Activated naive CD4-positive, alpha-beta T cell treated with anti-CD3 and anti-CD28 coated beads, Interleukin-2, amount 10 ng/mL, durations not matched to agents 7 days and 5 days (primary cell): ENCODE measurements around the gene FANCG.
A peak's percentile ranks its signal among the peaks of the same experiment; 100 is the strongest.

Experiments
- CTCF ChIA-PET: fragments of 350-600 bp; sonication (Branson Sonifier 250); formaldehyde crosslinking; loops from one replicate; lab custom pipeline; 2021; ENCODE audit warnings: antibody characterized with exemption; lab: Charles Lee
- DNase-seq: peaks from one replicate; pipeline ENCODE4 v3.0.0-alpha.2; 2020
- H3K27ac Mint-ChIP-seq: one replicate; pipeline ENCODE4 v1.8.0; 2021; ENCODE audit warnings: mild to moderate bottlenecking, moderate library complexity, mixed read lengths
- H3K27me3 Mint-ChIP-seq: one replicate; pipeline ENCODE4 v1.8.0; 2021; ENCODE audit warnings: mild to moderate bottlenecking, mixed read lengths
- H3K36me3 Mint-ChIP-seq: one replicate; pipeline ENCODE4 v1.8.0; 2021; ENCODE audit warnings: mixed read lengths
- H3K4me1 Mint-ChIP-seq: one replicate; pipeline ENCODE4 v1.8.0; 2021; ENCODE audit warnings: mixed read lengths
- H3K4me3 Mint-ChIP-seq: one replicate; pipeline ENCODE4 v1.8.0; 2021; ENCODE audit warnings: mild to moderate bottlenecking, moderate library complexity, mixed read lengths
- H3K9me3 Mint-ChIP-seq: one replicate; pipeline ENCODE4 v1.8.0; 2021; ENCODE audit warnings: mixed read lengths

The FANCG gene

GRCh38 chr9:35067056-35067455 lies 12.7 kb downstream of the FANCG start:
- CTCF ChIA-PET: no interaction called here
- H3K27ac Mint-ChIP-seq: no peak overlapping the region
- DNase-seq: no peak
- H3K36me3 Mint-ChIP-seq: peaks cover 70% of the 10 kb centered on the region
- H3K9me3 Mint-ChIP-seq: no peaks in the 10 kb centered on the region
- peaks cover 37% of the 10 kb centered on the region for H3K4me1 Mint-ChIP-seq
- H3K4me3 Mint-ChIP-seq: no peak overlapping the region
- H3K27me3 Mint-ChIP-seq: no peaks in the 10 kb centered on the region

GRCh38 chr9:35060548-35061207 lies 19.1 kb downstream of the FANCG start:
- DNase-seq: no peak
- no peak overlapping the region for H3K4me3 Mint-ChIP-seq
- H3K4me1 Mint-ChIP-seq: no peaks in the 10 kb centered on the region
- H3K27ac Mint-ChIP-seq: no peak overlapping the region
- no peaks in the 10 kb centered on the region for H3K9me3 Mint-ChIP-seq
- CTCF ChIA-PET: interaction anchor here (1.0 to 1.6 kb wide), 2 partner anchors 9 to 161 kb away, joined by 3 to 4 read pairs; no protein-coding TSS in a partner anchor
- peaks cover 81% of the 10 kb centered on the region for H3K36me3 Mint-ChIP-seq
- H3K27me3 Mint-ChIP-seq: no peaks in the 10 kb centered on the region

- H3K4me3 Mint-ChIP-seq: no peak overlapping the region
- CTCF ChIA-PET: interaction anchor here (1.6 kb wide), 1 partner anchor 8 kb away, joined by 4 read pairs; no protein-coding TSS in a partner anchor
- peak overlapping the region; percentile 15 for H3K27ac Mint-ChIP-seq
Measured at GRCh38 chr9:35059438-35059837, 20.3 kb downstream of the FANCG start.

GRCh38 chr9:35057271-35057620 lies 22.5 kb downstream of the FANCG start:
- no peaks in the 10 kb centered on the region for H3K9me3 Mint-ChIP-seq
- no peaks in the 10 kb centered on the region for H3K4me1 Mint-ChIP-seq
- no peak for DNase-seq
- H3K27me3 Mint-ChIP-seq: no peaks in the 10 kb centered on the region
- CTCF ChIA-PET: interaction anchor here (0.7 kb wide), 1 partner anchor 14 kb away, joined by 3 read pairs; no protein-coding TSS in a partner anchor
- H3K4me3 Mint-ChIP-seq: no peak overlapping the region
- H3K27ac Mint-ChIP-seq: no peak overlapping the region
- H3K36me3 Mint-ChIP-seq: peaks cover 75% of the 10 kb centered on the region

More at GRCh38 chr9:35059438-35059837, 20.3 kb downstream of the FANCG start:
- Mint-ChIP-seq H3K27me3 (no peaks in the 10 kb centered on the region), H3K36me3 (peaks cover 81% of the 10 kb centered on the region), H3K4me1 (no peaks in the 10 kb centered on the region), H3K9me3 (no peaks in the 10 kb centered on the region)
- DNase-seq: no peak

- H3K27me3 Mint-ChIP-seq: no peaks in the 10 kb centered on the region
- CTCF ChIA-PET: interaction anchor here (0.7 to 1.3 kb wide), 2 partner anchors 15 to 157 kb away, joined by 3 to 4 read pairs; no protein-coding TSS in a partner anchor
- H3K36me3 Mint-ChIP-seq: peaks cover 71% of the 10 kb centered on the region
- no peak for DNase-seq
- H3K9me3 Mint-ChIP-seq: no peaks in the 10 kb centered on the region
- no peaks in the 10 kb centered on the region for H3K4me1 Mint-ChIP-seq
- no peak overlapping the region for H3K4me3 Mint-ChIP-seq
- no peak overlapping the region for H3K27ac Mint-ChIP-seq
Measured at GRCh38 chr9:35056571-35057270, 23.0 kb downstream of the FANCG start.

- Mint-ChIP-seq H3K27ac (peak overlapping the region; percentile 55), H3K4me3 (no peak overlapping the region), H3K4me1 (no peaks in the 10 kb centered on the region), H3K36me3 (peaks cover 61% of the 10 kb centered on the region), H3K9me3 (no peaks in the 10 kb centered on the region), H3K27me3 (no peaks in the 10 kb centered on the region)
- no peak for DNase-seq
- CTCF ChIA-PET: interaction anchor here (0.6 kb wide), 1 partner anchor 27 kb away, joined by 3 read pairs; no protein-coding TSS in a partner anchor
Measured at GRCh38 chr9:35054871-35055644, 24.7 kb downstream of the FANCG start.

- no peaks in the 10 kb centered on the region for H3K9me3 Mint-ChIP-seq
- H3K4me1 Mint-ChIP-seq: no peaks in the 10 kb centered on the region
- no peak overlapping the region for H3K4me3 Mint-ChIP-seq
- no peak overlapping the region for H3K27ac Mint-ChIP-seq
- DNase-seq: no peak
- H3K36me3 Mint-ChIP-seq: peaks cover 53% of the 10 kb centered on the region
- CTCF ChIA-PET: interaction anchor here (1.1 kb wide), 1 partner anchor 155 kb away, joined by 3 read pairs; no protein-coding TSS in a partner anchor
- no peaks in the 10 kb centered on the region for H3K27me3 Mint-ChIP-seq
Measured at GRCh38 chr9:35054185-35054835, 25.4 kb downstream of the FANCG start.

GRCh38 chr9:35051069-35051967 lies 28.4 kb downstream of the FANCG start:
- no peaks in the 10 kb centered on the region for H3K9me3 Mint-ChIP-seq
- no peak overlapping the region for H3K4me3 Mint-ChIP-seq
- no peaks in the 10 kb centered on the region for H3K27me3 Mint-ChIP-seq
- CTCF ChIA-PET: interaction anchor here (0.7 to 3.3 kb wide), 30 partner anchors 8 to 292 kb away, joined by 3 to 71 read pairs (median 5); no protein-coding TSS in a partner anchor
- H3K4me1 Mint-ChIP-seq: no peaks in the 10 kb centered on the region
- no peak overlapping the region for H3K27ac Mint-ChIP-seq
- DNase-seq: peak; percentile 72
- H3K36me3 Mint-ChIP-seq: peaks cover 38% of the 10 kb centered on the region

GRCh38 chr9:35048511-35048910 lies 31.2 kb downstream of the FANCG start:
- CTCF ChIA-PET: no interaction called here
- DNase-seq: no peak
- H3K9me3 Mint-ChIP-seq: no peaks in the 10 kb centered on the region
- H3K27ac Mint-ChIP-seq: no peak overlapping the region
- no peaks in the 10 kb centered on the region for H3K4me1 Mint-ChIP-seq
- peaks cover 22% of the 10 kb centered on the region for H3K36me3 Mint-ChIP-seq
- H3K4me3 Mint-ChIP-seq: no peak overlapping the region
- H3K27me3 Mint-ChIP-seq: no peaks in the 10 kb centered on the region

GRCh38 chr9:35044071-35044470 lies 35.7 kb downstream of the FANCG start:
- Mint-ChIP-seq H3K4me1 (no peaks in the 10 kb centered on the region), H3K9me3 (no peaks in the 10 kb centered on the region), H3K4me3 (no peak overlapping the region), H3K27me3 (no peaks in the 10 kb centered on the region), H3K36me3 (peaks cover 12% of the 10 kb centered on the region), H3K27ac (no peak overlapping the region)
- CTCF ChIA-PET: interaction anchor here (1.4 to 1.9 kb wide), 4 partner anchors 8 to 284 kb away, joined by 3 to 8 read pairs (median 4); no protein-coding TSS in a partner anchor
- no peak for DNase-seq

- peak overlapping the region; percentile 9 for H3K27ac Mint-ChIP-seq
- peaks cover 5% of the 10 kb centered on the region for H3K36me3 Mint-ChIP-seq
- DNase-seq: no peak
- H3K27me3 Mint-ChIP-seq: no peaks in the 10 kb centered on the region
- CTCF ChIA-PET: interaction anchor here (1.3 to 1.9 kb wide), 5 partner anchors 7 to 283 kb away, joined by 3 to 8 read pairs (median 3); no protein-coding TSS in a partner anchor
- H3K4me3 Mint-ChIP-seq: no peak overlapping the region
- H3K9me3 Mint-ChIP-seq: no peaks in the 10 kb centered on the region
- H3K4me1 Mint-ChIP-seq: no peaks in the 10 kb centered on the region
Measured at GRCh38 chr9:35042891-35043545, 36.7 kb downstream of the FANCG start.

- Mint-ChIP-seq H3K27ac (peak overlapping the region; percentile 58), H3K4me1 (no peaks in the 10 kb centered on the region), H3K4me3 (no peak overlapping the region), H3K9me3 (no peaks in the 10 kb centered on the region), H3K36me3 (peaks cover 5% of the 10 kb centered on the region), H3K27me3 (no peaks in the 10 kb centered on the region)
- CTCF ChIA-PET: interaction anchor here (0.7 to 1.9 kb wide), 4 partner anchors 9 to 143 kb away, joined by 3 to 5 read pairs (median 3); no protein-coding TSS in a partner anchor
- DNase-seq: no peak
Measured at GRCh38 chr9:35042081-35042604, 37.6 kb downstream of the FANCG start.
